ENCODE data around the gene EYA2. TPM values are rescaled to one million over a fixed set of nuclear protein-coding genes. Genes with fewer than 3 reads are reported as not detected.

Gene EYA2
- total and polyA plus RNA-seq, 2 donors (not counting 3 experiments of a cell fraction or from before 2014, with no cell fraction given) = not detected

DNA sequence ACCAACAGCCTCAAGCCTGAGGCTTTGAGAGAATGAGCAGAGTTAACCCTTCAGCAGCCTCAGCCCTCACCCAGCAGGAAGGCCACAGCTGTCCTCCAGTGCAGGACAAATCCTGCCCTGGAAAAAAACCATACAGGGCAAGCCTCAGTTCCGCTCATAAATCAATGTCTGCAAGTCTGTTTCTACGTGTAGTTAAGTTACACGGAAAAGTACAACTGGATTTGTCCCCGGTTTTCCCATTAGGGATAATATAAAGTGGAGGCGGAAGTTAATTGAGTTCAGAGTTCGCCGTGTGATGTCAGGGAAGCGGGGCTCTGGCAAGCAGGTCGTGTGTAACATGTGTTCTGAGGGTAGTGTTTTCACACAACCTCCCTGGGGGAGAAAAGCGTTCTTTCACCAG, 44.2 kb upstream of the EYA2 start:
- Histone ChIP-seq H3K9ac (replicated peaks; ENCODE audit: extremely low read depth, insufficient read depth, low read length) (no peak overlapping the region), H3K9me3 (replicated peaks; ENCODE audit: control insufficient read depth, insufficient read depth, low read length) (no peaks in the 10 kb centered on the region), H3K27me3 (ENCODE audit: control insufficient read depth in 2 of 2, insufficient read depth in 2 of 2, low read length in 2 of 2) (no peaks in the 10 kb centered on the region), H3K27ac (ENCODE audit: insufficient read depth, low read depth, low read length) (no peak overlapping the region), H2AFZ (ENCODE audit: low read depth, low read length) (no peak overlapping the region), H3K9me1 (replicated peaks; ENCODE audit: control insufficient read depth, extremely low read depth, insufficient read depth, low read length) (no peaks in the 10 kb centered on the region), H3K4me1 (ENCODE audit: control insufficient read depth, extremely low read depth, insufficient read depth, low read length) (no peaks in the 10 kb centered on the region), H4K20me1 (replicated peaks; ENCODE audit: control insufficient read depth, extremely low read depth, insufficient read depth, low read length) (no peaks in the 10 kb centered on the region), H3K4me3 (replicated peaks in 1 of 3; ENCODE audit: insufficient read depth in 1 of 3, low read depth in 1 of 3, low read length in 3 of 3) (no peak overlapping the region), H3K36me3 (ENCODE audit: control insufficient read depth in 2 of 2, extremely low read depth in 1 of 2, insufficient read depth in 2 of 2, low read length in 2 of 2) (no peaks in the 10 kb centered on the region), H3K4me2 (ENCODE audit: insufficient read depth, low read length) (no peak overlapping the region), H3K79me2 (ENCODE audit: control insufficient read depth, insufficient read depth, low read length) (no peaks in the 10 kb centered on the region)
- no peak for DNase-seq (ENCODE audit: low read depth, low spot score)
- no peak for FAIRE-seq
- no TSS peak for BruUV-seq (replicated peaks)
- TF ChIP-seq GATA2 (IDR thresholded peaks at IDR 0.05; ENCODE audit: insufficient read depth, insufficient read length, low read depth, low read length) = no peak
- TF ChIP-seq JUN (IDR thresholded peaks at IDR 0.05; ENCODE audit: borderline replicate concordance, insufficient read depth, insufficient read length, low read depth) = no peak
- TF ChIP-seq POLR2A (IDR thresholded peaks at IDR 0.05; ENCODE audit: low read depth, low read length) = no peak
- TF ChIP-seq FOS (IDR thresholded peaks at IDR 0.05; ENCODE audit: borderline replicate concordance, insufficient read depth, low read length) = no peak
- no peak for TF ChIP-seq MYC (IDR thresholded peaks at IDR 0.05; ENCODE audit: low read depth, low read length)
- TF ChIP-seq POLR2AphosphoS5 (IDR thresholded peaks at IDR 0.05; ENCODE audit: insufficient read depth, low read depth, low read length) = no peak
- TF ChIP-seq, protein P1, sequence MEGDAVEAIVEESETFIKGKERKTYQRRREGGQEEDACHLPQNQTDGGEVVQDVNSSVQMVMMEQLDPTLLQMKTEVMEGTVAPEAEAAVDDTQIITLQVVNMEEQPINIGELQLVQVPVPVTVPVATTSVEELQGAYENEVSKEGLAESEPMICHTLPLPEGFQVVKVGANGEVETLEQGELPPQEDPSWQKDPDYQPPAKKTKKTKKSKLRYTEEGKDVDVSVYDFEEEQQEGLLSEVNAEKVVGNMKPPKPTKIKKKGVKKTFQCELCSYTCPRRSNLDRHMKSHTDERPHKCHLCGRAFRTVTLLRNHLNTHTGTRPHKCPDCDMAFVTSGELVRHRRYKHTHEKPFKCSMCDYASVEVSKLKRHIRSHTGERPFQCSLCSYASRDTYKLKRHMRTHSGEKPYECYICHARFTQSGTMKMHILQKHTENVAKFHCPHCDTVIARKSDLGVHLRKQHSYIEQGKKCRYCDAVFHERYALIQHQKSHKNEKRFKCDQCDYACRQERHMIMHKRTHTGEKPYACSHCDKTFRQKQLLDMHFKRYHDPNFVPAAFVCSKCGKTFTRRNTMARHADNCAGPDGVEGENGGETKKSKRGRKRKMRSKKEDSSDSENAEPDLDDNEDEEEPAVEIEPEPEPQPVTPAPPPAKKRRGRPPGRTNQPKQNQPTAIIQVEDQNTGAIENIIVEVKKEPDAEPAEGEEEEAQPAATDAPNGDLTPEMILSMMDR (IDR thresholded peaks at IDR 0.05; ENCODE audit: extremely low read depth in 1 of 2, insufficient read depth in 1 of 2, low read depth in 1 of 2, low read length in 2 of 2) = no peak
- no peak for TF ChIP-seq EZH2 (IDR thresholded peaks at IDR 0.05; ENCODE audit: borderline replicate concordance, low read depth, low read length, severe bottlenecking)
- TF ChIP-seq, protein P2, sequence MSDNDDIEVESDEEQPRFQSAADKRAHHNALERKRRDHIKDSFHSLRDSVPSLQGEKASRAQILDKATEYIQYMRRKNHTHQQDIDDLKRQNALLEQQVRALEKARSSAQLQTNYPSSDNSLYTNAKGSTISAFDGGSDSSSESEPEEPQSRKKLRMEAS (IDR thresholded peaks at IDR 0.05; ENCODE audit: insufficient read depth, insufficient read length) = no peak
- intact Hi-C loops (cut with micrococcal nuclease) = no loop called here
- ChIA-PET POLR2A (no interaction called here), CTCF (no interaction called here)
- dilution Hi-C loops (cut with MboI; ENCODE audit: extremely low pct_ligation_motif_present, low sequenced_read_pairs) = no loop called here

Measured in endothelial cell of umbilical vein (primary cell).